Stomach (tissue), 9 donors: Measurements from ENCODE around the gene SPR. TPM values are rescaled to one million over a fixed set of nuclear protein-coding genes. Genes with fewer than 3 reads are reported as not detected.

Experiments
- DNase-seq, 2 donors: peaks; one replicate each; pipeline versions ENCODE4 v3.0.0 to v3.0.0-alpha.2; 2013 to 2019
- H3K27ac ChIP-seq, 5 donors: fragments of 200-600 bp in 4 of 5; sonication (generic) in 4 of 5; one replicate each; pipeline ENCODE4 v1.5.1; 2013 to 2019; ENCODE audit warnings: mild to moderate bottlenecking in 1 of 5, moderate library complexity in 1 of 5
- H3K27me3 ChIP-seq, 3 donors: fragments of 200-600 bp; sonication (generic); one replicate each; pipeline ENCODE4 v1.5.1; 2017 to 2019; ENCODE audit warnings: mixed run types in 1 of 3
- H3K36me3 ChIP-seq, 4 donors: fragments of 200-600 bp; sonication (generic); 1 replicate in 3 of 4; 2 replicates in 1 of 4; pipeline ENCODE4 v1.5.1; 2016 to 2019
- H3K4me1 ChIP-seq, 4 donors: fragments of 200-600 bp; sonication (generic); one replicate each; pipeline ENCODE4 v1.5.1; 2016 to 2019
- H3K4me3 ChIP-seq, 4 donors: fragments of 200-600 bp; sonication (generic) in 3 of 4; one replicate each; pipeline ENCODE4 v1.5.1; 2016 to 2019; ENCODE audit warnings: mild to moderate bottlenecking in 1 of 4
- H3K9me3 ChIP-seq, 4 donors: fragments of 200-600 bp; sonication (generic); one replicate each; pipeline ENCODE4 v1.5.1; 2016 to 2019
- CTCF ChIP-seq, 7 experiments: fragments of 450-650 bp in 4 of 7; fragments of 200-600 bp in 3 of 7; sonication (generic) in 3 of 7; IDR thresholded peaks; one replicate each; pipeline ENCODE4 v1.5.1; 2016 to 2019; ENCODE audit warnings: antibody characterized with exemption in 7 of 7, control low read depth in 2 of 7, mild to moderate bottlenecking in 1 of 7
- EP300 ChIP-seq: sonication (generic); formaldehyde crosslinking; IDR thresholded peaks from one replicate; pipeline ENCODE4 v1.6.1; 2017; ENCODE audit warnings: antibody characterized with exemption
- POLR2A ChIP-seq, 4 donors: fragments of 450-650 bp; IDR thresholded peaks; one replicate each; pipeline ENCODE4 v1.6.1; 2016; ENCODE audit warnings: antibody characterized with exemption in 4 of 4, control low read depth in 2 of 4, mild to moderate bottlenecking in 1 of 4, moderate library complexity in 1 of 4
- POLR2AphosphoS5 ChIP-seq, 3 donors: sonication (generic); formaldehyde crosslinking; IDR thresholded peaks; one replicate each; pipeline ENCODE4 v1.6.1; 2016; ENCODE audit warnings: antibody characterized with exemption in 3 of 3
- WGBS, 5 donors: extraction: QIAGEN DNeasy Blood & Tissue Kit in 3 of 5; methylation state at CpG; one replicate each; pipeline versions ENCODE4 v1.1.5 to v1.1.7; 2013 to 2018; 5-methylcytosine and 5-hydroxymethylcytosine counted together
- intact Hi-C: fragments of 100-400 bp; cut with DNase I; formaldehyde crosslinking; loops from one replicate; pipeline ENCODE4 v1.15.1; 2023; ENCODE audit warnings: low total_unique reads
- polyA plus RNA-seq, 3 donors: library from polyadenylated mRNA; stranded (reverse); fragments of 200-250 nt; gene quantifications; one replicate each; pipeline ENCODE4 v1.2.3, GENCODE V29; 2013
- total RNA-seq, 5 donors: library from RNA; depleted of rRNA; stranded (reverse); fragments of >200 nt; gene quantifications; one replicate each; pipeline versions ENCODE4 v1.1.0 to v1.2.3, GENCODE V29; 2014 to 2016
- donor health status: healthy with polysubstance abuse.
- donor health status: Bipolar disorder and iron deficiency.
- donor health status: healthy.

SPR gene
- total and polyA plus RNA-seq, 8 donors, result 11.7 to 133 (median 49.1) TPM

DNA sequence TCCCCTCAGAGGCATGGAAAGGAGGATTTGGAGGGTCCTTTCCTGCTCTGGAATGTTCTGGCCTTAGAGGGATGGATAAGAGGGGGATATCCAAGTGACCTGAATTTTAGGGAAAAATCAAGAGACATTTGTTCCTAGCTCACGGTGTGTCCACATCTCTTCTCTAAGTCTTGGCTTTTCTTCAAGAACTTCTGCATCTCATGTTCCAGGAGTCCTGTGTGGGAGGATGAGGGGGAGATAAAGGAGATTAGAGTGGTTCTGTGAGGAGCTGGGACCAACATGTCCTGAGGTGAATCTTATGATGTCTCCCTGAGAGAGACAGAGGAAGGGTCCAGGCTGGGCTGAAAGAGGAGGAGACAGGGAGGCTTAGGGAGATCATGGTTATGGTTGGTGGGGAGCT lies 41.8 kb downstream of the SPR start:
- Histone ChIP-seq H3K27me3 (peaks cover 30 to 98% (median 64%) of the 10 kb centered on the region in 3 donors), H3K9me3 (no peaks in the 10 kb centered on the region), H3K27ac (no peak overlapping the region), H3K4me1 (peaks cover 7 to 17% (median 13%) of the 10 kb centered on the region in 4 donors), H3K36me3 (no peaks in the 10 kb centered on the region), H3K4me3 (no peak overlapping the region)
- intact Hi-C loops, result no loop called here
- 74 to 100% (median 94%) methylated on average over 1 of the region's 1 CpG for WGBS, 5 donors
- TF ChIP-seq CTCF (IDR thresholded peaks at IDR 0.05) (no peak), EP300 (no peak), POLR2AphosphoS5 (IDR thresholded peaks at IDR 0.05) (no peak), POLR2A (IDR thresholded peaks at IDR 0.05) (no peak)
- DNase-seq, result no peak

DNA sequence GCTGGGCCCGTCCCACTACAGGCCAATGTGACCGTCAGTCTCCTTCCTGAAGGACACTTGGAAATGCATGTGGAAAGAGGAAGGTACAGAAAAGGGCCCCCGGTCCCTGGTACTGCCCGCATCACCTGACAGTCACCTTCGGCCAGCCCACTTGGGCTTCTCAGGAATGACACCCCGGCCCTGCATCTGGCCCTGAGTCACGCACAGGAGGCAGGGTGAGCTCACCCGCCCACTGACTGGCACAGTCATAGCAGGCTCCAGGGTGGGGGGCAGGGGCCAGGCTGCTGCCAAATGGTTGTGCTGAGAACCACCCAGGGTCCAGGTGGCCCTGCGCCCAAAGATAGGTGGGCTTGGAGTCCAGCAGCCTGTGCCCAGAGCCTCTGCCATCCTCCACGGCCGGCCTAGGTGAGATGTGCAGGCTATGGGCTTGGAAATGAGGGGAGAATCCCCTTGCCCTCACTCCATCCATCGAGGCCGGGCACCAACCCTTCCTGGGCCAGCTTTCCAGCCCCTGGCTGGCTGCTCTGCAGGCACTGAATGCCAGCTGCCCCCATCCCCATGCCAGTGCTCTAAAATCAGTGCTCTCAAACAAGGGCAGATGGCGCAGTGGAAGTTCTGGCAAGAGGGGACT lies 44.2 kb downstream of the SPR start:
- H3K4me1 ChIP-seq, result peaks cover 0 to 3% (median under 1%) of the 10 kb centered on the region in 4 donors
- no peak overlapping the region for H3K4me3 ChIP-seq
- TF ChIP-seq POLR2AphosphoS5 (IDR thresholded peaks at IDR 0.05) (no peak), POLR2A (IDR thresholded peaks at IDR 0.05) (no peak), EP300 (no peak), CTCF (IDR thresholded peaks at IDR 0.05) (no peak)
- WGBS, 5 donors, result 84 to 92% (median 90%) methylated on average over 8 to 14 of the region's 14 CpGs
- no peak overlapping the region for H3K27ac ChIP-seq
- H3K36me3 ChIP-seq, result no peaks in the 10 kb centered on the region
- intact Hi-C loops, result no loop called here
- no peaks in the 10 kb centered on the region for H3K9me3 ChIP-seq
- DNase-seq, result no peak
- peaks cover 12 to 92% (median 40%) of the 10 kb centered on the region in 3 donors for H3K27me3 ChIP-seq

DNA sequence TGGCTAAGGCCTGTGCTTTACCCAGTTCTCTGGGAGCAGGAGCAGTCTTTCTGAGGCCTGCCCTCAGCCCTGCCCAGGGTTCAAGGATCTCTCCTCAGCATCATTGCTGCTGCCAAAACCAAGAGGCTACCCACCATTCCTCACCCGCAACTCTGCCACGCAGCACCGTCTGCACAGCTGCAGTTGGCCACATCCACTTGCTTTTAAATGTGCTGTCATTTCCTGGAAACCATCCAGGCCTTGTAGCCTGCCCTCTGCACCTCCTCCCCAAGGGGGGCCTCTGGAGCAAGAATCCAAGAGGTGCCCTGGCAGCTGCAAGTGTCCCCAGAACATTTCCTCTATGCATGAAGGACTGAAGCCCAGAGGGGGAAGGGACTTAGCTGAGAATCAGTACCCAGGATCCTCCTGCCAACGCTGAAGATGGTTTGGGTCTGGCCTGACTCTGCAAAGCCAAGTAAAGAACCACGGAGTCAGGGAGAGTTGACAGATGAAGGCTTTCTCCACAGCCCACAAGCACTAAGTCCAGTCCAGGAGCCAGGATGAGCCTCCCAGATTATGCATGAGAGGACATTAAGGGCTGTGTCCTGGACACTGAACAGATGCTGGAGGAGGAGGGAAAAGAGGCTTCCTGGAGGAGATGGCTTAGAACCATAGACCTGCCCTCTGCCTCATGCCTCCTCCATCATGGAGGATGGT lies 45.0 kb downstream of the SPR start:
- H3K27ac ChIP-seq, result no peak overlapping the region
- peaks cover 0 to 11% (median 2%) of the 10 kb centered on the region in 4 donors for H3K4me1 ChIP-seq
- TF ChIP-seq POLR2A (IDR thresholded peaks at IDR 0.05) (no peak), POLR2AphosphoS5 (IDR thresholded peaks at IDR 0.05) (no peak), EP300 (no peak), CTCF (IDR thresholded peaks at IDR 0.05) (no peak)
- peaks cover 9 to 84% (median 32%) of the 10 kb centered on the region in 3 donors for H3K27me3 ChIP-seq
- DNase-seq, result no peak
- intact Hi-C loops, result no loop called here
- no peak overlapping the region for H3K4me3 ChIP-seq
- no peaks in the 10 kb centered on the region for H3K36me3 ChIP-seq
- H3K9me3 ChIP-seq, result no peaks in the 10 kb centered on the region
- 56 to 70% (median 59%) methylated on average over 5 of the region's 5 CpGs for WGBS, 5 donors

- Histone ChIP-seq H3K36me3 (no peaks in the 10 kb centered on the region), H3K27ac (no peak overlapping the region), H3K27me3 (peaks cover 3 to 78% (median 26%) of the 10 kb centered on the region in 3 donors), H3K4me1 (peaks cover 0 to 13% (median 2%) of the 10 kb centered on the region in 4 donors), H3K4me3 (no peak overlapping the region), H3K9me3 (no peaks in the 10 kb centered on the region)
- DNase-seq, result no peak
- no peak for TF ChIP-seq EP300
- no peak for TF ChIP-seq POLR2AphosphoS5 (IDR thresholded peaks at IDR 0.05)
- TF ChIP-seq POLR2A (IDR thresholded peaks at IDR 0.05), result no peak
- TF ChIP-seq CTCF (IDR thresholded peaks at IDR 0.05), result no peak
- intact Hi-C loops, result no loop called here
- 80 to 92% (median 89%) methylated on average over 1 to 4 of the region's 4 CpGs for WGBS, 5 donors
Measured at GRCh38 chr2:72932805-72933204, 45.6 kb downstream of the SPR start.
